Right atrium auricular region (tissue), 2 donors: ENCODE data around the gene ZC3H12C. TPM values are rescaled to one million over a fixed set of nuclear protein-coding genes. Genes with fewer than 3 reads are reported as not detected.

Source experiments
- DNase-seq: peaks from one replicate; pipeline ENCODE4 v3.0.0-alpha.2; 2019; ENCODE audit warnings: low spot score
- H3K27ac ChIP-seq, 2 donors: fragments of 200-600 bp; sonication (generic); 1 replicate in 1 of 2; 2 replicates in 1 of 2; pipeline ENCODE4 v1.5.1; 2016 to 2019
- H3K27me3 ChIP-seq, 2 donors: fragments of 200-600 bp; sonication (generic); one replicate each; pipeline versions ENCODE4 v1.5.1 to v1.6.0; 2017 to 2019
- H3K36me3 ChIP-seq: fragments of 200-600 bp; sonication (generic); one replicate; pipeline ENCODE4 v1.5.1; 2016
- H3K4me1 ChIP-seq, 2 donors: fragments of 200-600 bp; sonication (generic); one replicate each; pipeline versions ENCODE4 v1.5.1 to v1.6.0; 2017 to 2019
- H3K4me3 ChIP-seq, 2 donors: fragments of 200-600 bp; sonication (generic); 1 replicate in 1 of 2; 2 replicates in 1 of 2; pipeline ENCODE4 v1.5.1; 2017 to 2019; ENCODE audit warnings: mild to moderate bottlenecking in 1 of 2, moderate library complexity in 1 of 2
- H3K9me3 ChIP-seq, 2 donors: fragments of 200-600 bp; sonication (generic); one replicate each; pipeline ENCODE4 v1.5.1; 2019
- total RNA-seq, 2 donors: library from RNA; depleted of rRNA; stranded (reverse); fragments of >200 nt; gene quantifications; one replicate each; pipeline ENCODE4 v1.1.0, GENCODE V29; 2016
- TF ChIP-seq, protein P1 (sequence below), 2 donors: fragments of 200-600 bp; sonication (generic); IDR thresholded peaks; one replicate each; pipeline ENCODE4 v1.5.1; 2019; ENCODE audit warnings: antibody characterized with exemption in 2 of 2

ZC3H12C gene
- total RNA-seq, 2 donors from 2014 or later: 12.7 to 14.7 TPM

DNA sequence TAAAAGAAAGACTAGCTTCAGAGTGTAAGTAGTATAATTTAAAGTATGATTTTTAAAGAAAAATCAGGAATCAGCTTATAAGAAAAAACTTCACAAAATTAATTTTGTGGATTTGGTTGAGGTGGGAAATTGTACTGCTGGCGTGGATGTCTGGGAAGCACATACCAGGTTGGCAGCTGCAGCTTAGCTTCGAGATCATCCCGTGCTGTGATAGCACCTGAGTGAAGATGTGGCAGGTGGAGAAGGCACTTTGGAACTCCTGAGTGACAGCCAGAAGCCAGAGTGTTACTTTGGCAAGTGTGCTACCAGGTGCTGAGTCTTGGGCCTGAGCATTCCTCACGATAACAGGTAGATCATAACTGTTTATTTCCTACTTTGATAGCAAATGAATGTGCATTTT lies 17.7 kb downstream of the ZC3H12C start:
- DNase-seq: no peak
- Histone ChIP-seq H3K4me1 (no peaks in the 10 kb centered on the region), H3K27me3 (no peaks in the 10 kb centered on the region), H3K36me3 (no peaks in the 10 kb centered on the region), H3K4me3 (no peak overlapping the region), H3K9me3 (peaks cover 0 to 7% of the 10 kb centered on the region in 2 donors), H3K27ac (no peak overlapping the region)
- TF ChIP-seq, protein P1, sequence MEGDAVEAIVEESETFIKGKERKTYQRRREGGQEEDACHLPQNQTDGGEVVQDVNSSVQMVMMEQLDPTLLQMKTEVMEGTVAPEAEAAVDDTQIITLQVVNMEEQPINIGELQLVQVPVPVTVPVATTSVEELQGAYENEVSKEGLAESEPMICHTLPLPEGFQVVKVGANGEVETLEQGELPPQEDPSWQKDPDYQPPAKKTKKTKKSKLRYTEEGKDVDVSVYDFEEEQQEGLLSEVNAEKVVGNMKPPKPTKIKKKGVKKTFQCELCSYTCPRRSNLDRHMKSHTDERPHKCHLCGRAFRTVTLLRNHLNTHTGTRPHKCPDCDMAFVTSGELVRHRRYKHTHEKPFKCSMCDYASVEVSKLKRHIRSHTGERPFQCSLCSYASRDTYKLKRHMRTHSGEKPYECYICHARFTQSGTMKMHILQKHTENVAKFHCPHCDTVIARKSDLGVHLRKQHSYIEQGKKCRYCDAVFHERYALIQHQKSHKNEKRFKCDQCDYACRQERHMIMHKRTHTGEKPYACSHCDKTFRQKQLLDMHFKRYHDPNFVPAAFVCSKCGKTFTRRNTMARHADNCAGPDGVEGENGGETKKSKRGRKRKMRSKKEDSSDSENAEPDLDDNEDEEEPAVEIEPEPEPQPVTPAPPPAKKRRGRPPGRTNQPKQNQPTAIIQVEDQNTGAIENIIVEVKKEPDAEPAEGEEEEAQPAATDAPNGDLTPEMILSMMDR (IDR thresholded peaks at IDR 0.05): no peak

GRCh38 chr11:110112457-110112856 lies 19.3 kb downstream of the ZC3H12C start:
- H3K9me3 ChIP-seq: no peaks in the 10 kb centered on the region
- no peak overlapping the region for H3K27ac ChIP-seq
- no peak overlapping the region for H3K4me3 ChIP-seq
- H3K27me3 ChIP-seq: no peaks in the 10 kb centered on the region
- no peak for DNase-seq
- TF ChIP-seq, protein P1 (IDR thresholded peaks at IDR 0.05): no peak
- no peaks in the 10 kb centered on the region for H3K4me1 ChIP-seq
- H3K36me3 ChIP-seq: no peaks in the 10 kb centered on the region

DNA sequence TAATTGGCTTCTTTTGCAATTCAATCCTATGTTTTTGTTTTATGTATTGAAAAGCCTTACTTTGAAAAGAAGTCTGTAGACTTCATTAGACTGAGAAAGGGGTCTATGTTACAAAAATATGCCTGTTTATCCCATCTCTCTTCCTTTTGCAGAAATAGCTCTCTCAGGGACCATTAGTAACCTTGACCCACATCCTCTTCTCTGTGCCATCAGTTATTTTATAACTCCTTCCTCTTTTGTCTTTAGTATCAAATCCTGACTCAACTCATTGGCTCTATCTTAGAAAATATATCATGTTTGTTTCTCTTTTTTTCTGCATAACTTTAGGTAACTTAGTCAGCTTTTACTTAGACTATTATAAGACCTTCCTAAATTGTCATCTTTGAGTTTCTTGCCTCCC lies 20.3 kb downstream of the ZC3H12C start:
- H3K4me1 ChIP-seq: no peaks in the 10 kb centered on the region
- no peaks in the 10 kb centered on the region for H3K36me3 ChIP-seq
- H3K9me3 ChIP-seq: no peaks in the 10 kb centered on the region
- TF ChIP-seq, protein P1 (IDR thresholded peaks at IDR 0.05): no peak
- H3K4me3 ChIP-seq: no peak overlapping the region
- no peak for DNase-seq
- H3K27ac ChIP-seq: no peak overlapping the region
- no peaks in the 10 kb centered on the region for H3K27me3 ChIP-seq

- no peak for DNase-seq
These were observed 20.8 kb downstream of the ZC3H12C start for GRCh38 chr11:110113973-110114372.

GRCh38 chr11:110119317-110119716 lies 26.1 kb downstream of the ZC3H12C start:
- H3K4me1 ChIP-seq: peaks cover 0 to 16% of the 10 kb centered on the region in 2 donors
- no peak overlapping the region for H3K4me3 ChIP-seq
- H3K36me3 ChIP-seq: no peaks in the 10 kb centered on the region
- no peaks in the 10 kb centered on the region for H3K27me3 ChIP-seq
- H3K9me3 ChIP-seq: no peaks in the 10 kb centered on the region
- DNase-seq: no peak
- TF ChIP-seq, protein P1 (IDR thresholded peaks at IDR 0.05): no peak
- H3K27ac ChIP-seq: no peak overlapping the region

More at GRCh38 chr11:110113973-110114372, 20.8 kb downstream of the ZC3H12C start:
- Histone ChIP-seq H3K36me3 (no peaks in the 10 kb centered on the region), H3K27me3 (no peaks in the 10 kb centered on the region), H3K4me3 (no peak overlapping the region), H3K4me1 (no peaks in the 10 kb centered on the region), H3K27ac (no peak overlapping the region), H3K9me3 (no peaks in the 10 kb centered on the region)
- TF ChIP-seq, protein P1 (IDR thresholded peaks at IDR 0.05): no peak

GRCh38 chr11:110121204-110121603 lies 28.0 kb downstream of the ZC3H12C start:
- no peak overlapping the region for H3K4me3 ChIP-seq
- H3K36me3 ChIP-seq: no peaks in the 10 kb centered on the region
- TF ChIP-seq, protein P1 (IDR thresholded peaks at IDR 0.05): no peak
- no peak for DNase-seq
- H3K4me1 ChIP-seq: peaks cover 0 to 16% of the 10 kb centered on the region in 2 donors
- H3K27ac ChIP-seq: no peak overlapping the region
- H3K9me3 ChIP-seq: no peaks in the 10 kb centered on the region
- no peaks in the 10 kb centered on the region for H3K27me3 ChIP-seq
